ENCODE results near the gene HOXB1.
"Not testable (repeated sequence)": the region's sequence is repeated elsewhere in the genome, so short reads cannot be mapped to it uniquely, and the experiment has no call there.

Gene HOXB1

GRCh38 chr17:48542114-48542656 is 11.4 kb upstream of the HOXB1 start:
- no peak for DNase-seq

DNA sequence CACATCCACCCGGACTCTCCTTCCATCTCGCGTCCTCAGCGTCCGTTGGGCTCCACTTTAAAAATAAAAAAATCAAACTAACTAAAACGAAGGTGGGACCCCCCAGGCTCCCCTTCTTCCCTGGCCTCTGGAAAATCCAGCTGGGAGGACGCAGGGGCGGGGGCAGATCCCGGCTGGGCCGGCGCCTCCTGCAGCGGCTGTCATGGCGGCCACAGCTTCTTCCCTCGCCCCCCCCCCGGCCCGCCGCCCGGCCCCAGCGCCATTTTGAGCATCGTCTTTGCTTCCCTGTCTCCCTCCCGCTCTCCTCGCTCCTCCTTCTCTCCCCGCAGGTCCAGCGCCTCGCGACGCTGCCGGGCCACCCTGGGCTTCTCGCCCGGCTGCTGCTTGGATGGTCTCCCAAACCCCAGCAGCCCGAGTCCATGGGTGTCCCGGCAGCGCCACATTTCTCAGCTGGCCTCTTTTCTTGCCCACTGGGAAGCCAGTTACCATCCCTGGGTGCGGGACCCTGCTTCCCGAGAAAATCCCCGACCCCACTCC is 10.8 kb upstream of the HOXB1 start:
- peak; percentile 53 for DNase-seq

DNA sequence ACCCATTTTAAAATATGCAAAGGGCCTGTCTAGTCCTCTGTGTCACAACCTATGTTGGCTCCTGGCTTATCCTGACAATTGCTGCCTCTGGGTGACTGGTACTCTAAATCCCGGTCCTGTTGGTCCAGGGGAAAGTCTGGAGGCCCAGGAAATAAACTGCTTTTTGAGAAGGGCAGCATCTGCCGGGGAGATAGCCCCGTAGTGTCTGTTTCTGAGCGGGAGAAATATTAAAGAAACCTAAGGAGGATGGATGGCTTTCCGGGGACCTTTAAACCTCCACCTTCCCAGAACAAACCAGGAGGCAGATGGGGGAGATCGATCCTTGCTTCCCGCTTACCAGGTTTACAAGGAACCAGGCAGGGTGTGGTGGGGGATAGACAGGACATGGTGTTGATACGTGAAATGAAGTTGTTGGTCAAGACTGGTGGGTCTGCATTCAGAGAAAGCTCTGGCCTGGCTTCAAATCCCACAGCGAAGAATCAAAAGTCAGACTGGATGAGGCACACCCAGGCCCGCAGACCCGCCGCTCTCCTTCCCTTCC is 10.3 kb upstream of the HOXB1 start:
- no peak for DNase-seq

DNA sequence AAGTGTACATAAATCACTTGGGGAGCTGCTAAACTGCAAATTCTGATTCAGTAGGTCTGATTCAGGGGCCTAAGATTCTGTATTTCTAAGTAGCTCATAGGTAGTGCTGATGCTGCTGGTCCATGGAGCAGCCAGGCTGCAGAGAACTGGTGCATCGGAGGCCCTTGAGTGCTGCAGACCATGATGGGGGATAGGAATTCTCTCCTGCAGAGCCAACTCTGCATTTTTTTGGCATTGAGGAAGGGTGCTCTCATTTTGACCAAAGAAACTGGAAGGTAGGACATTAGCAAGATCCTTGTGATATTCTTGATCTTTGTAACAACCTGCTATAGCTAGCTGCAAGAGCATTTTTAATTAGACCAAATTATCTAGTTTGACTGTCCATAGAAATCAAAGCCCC is 9.4 kb upstream of the HOXB1 start:
- no peak for DNase-seq

DNA sequence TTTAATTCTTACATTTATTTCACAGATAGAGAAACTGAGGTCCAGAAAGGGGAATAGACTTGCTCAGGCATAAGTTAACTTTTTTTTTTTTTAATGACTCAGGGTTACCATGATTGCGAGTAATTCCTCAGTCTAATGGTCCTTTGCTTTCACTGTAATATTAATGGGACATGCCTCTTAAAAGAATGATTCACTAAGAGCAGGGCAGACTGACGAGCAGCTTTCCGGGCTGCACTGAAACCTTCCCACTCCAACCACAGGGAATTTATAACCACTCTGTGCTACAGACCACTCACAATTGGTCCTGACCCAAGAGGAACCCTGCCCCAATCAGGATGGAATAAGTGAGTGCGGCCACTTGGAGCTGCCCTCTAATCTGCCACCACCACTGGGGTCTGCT is 8.4 kb upstream of the HOXB1 start:
- peak; percentile 71 for DNase-seq

- no peak for DNase-seq
Measured at GRCh38 chr17:48537316-48537715, 6.5 kb upstream of the HOXB1 start.

DNA sequence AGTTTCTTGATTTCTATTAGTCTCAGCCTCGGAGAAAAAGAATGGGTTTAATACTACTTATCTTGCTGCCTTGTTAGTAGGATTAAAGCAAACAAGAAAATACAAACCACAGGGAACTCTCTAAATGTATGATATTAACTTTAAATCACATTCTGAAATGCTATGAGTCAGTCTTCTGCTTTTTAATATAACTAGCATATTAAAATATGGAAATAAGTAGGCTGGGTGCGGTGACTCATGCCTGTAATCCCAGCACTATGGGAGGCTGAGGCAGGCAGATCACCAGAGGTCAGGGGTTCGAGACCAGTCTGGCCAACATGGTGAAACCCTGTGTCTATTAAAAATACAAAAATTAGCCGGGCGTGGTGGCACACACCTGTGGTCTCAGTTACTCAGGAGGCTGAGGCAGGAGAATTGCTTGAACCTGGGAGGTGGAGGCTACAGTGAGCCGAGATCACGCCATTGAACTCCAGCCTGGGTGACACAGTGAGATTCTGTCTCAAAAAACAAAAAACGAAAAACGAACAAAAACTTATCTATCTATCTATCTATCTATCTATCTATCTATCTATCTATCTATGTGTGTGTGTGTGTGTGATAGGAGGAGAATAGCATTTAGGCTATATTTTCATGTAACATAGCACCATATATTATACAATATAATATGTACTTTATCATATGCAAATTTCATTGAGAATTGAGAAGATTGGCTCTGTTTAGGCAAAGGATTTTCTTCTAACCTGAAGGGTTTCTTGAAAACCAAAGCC is 5.2 kb upstream of the HOXB1 start:
- DNase-seq, result not testable (repeated sequence)

DNA sequence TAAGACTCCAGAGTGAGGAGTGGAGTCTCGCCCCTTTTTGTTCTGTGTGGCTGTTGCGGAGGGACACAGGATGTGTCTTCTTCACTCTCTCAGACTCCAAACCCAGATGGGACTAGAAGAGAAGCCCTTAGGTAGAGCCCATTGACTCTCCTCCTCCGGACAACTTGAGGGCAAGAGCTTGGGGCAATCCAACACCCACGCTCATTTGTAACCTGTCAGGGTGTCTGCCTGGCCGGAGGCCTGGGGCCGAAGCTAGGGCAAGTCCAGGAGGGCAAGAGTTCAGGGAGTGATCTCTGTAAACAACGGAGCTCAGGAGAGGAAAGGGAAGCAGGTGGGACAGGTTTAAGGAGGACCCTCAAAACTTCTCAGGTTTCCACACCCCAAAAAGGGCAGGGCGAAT is 1.4 kb upstream of the HOXB1 start:
- DNase-seq, result peak; percentile 2

DNA sequence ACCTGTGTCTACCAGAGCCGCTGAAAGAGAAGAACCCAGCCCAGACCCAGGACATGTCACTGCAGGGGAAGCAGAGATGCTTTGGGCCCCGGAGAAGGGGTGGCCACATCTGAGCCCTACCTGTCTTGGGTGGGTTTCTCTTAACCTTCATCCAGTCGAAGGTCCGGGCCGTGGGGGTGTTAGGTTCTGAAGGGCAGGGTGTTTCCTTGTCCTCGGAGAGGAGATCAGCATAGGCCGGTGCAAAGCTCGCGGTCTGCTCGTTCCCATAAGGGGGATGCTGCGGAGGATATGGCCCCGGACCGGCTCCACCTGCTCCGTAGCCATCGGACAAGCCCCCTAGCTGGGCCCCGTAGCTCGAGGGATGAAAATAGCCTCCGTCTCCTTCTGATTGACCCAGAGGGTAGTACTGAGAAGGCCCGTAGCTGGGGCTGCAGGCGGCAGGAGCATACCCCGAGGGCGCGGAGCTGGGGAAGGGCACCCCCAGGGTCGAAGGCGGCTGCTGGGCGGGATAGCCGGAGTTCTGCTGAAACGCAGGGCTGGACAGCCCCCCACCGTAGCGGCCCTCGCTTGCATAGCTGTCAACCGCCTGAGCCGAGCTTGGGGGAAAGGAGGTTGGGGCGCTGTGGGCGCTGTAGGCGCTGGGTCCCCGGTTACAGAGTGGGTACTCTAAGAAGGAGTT is 464 bp downstream of the HOXB1 start:
- DNase-seq, result no peak

DNA sequence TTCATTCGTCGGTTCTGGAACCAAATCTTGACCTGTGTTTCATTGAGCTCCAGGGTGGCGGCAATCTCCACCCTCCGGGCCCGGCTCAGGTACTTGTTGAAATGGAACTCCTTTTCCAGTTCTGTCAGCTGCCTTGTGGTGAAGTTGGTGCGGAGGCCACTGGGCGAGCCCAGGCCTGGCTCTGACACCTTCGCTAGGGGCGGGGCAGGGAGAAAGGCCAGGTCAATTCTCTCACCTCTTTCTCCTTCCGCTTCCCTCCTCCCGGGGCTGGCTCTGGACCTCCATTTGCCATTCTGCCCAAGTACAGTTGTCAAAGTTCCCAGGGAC is 1.2 kb downstream of the HOXB1 start:
- no peak for DNase-seq

DNA sequence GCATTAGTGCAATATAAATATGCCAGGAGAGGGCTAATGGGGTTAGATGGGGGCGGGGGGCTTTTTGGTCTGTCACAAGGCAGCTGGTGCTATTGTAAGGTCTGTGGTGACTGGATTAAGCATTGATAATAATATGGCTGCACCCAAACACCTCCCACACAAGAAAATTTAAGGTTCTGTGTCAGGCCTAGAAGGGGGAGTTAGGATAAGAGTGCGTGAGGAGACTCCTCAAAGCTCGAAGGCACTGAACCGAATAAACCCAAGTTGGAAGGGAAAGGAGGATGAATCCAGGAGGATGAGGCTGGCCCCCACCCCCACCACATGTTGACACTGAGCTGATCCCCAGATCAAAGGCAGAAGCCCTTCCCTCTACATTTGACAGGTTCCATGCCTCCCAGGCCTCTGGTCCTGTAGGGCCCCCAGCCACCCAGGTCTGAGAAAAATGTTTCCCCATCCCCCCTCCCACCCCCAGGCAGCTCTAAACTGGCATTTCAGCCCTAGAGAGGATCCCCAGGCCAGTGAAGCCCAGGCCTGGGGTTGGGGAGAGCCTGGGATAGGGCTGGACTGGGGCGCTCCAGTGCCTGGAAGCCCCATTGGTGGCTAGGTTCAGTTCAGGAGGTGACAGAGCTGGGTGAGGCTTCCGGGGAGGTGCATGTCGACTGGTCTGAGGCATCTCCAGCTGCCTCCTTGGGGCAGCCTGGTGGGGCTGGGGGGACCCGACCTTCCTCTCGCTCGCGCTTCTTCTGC is 1.7 kb downstream of the HOXB1 start:
- peak; percentile 0 for DNase-seq

DNA sequence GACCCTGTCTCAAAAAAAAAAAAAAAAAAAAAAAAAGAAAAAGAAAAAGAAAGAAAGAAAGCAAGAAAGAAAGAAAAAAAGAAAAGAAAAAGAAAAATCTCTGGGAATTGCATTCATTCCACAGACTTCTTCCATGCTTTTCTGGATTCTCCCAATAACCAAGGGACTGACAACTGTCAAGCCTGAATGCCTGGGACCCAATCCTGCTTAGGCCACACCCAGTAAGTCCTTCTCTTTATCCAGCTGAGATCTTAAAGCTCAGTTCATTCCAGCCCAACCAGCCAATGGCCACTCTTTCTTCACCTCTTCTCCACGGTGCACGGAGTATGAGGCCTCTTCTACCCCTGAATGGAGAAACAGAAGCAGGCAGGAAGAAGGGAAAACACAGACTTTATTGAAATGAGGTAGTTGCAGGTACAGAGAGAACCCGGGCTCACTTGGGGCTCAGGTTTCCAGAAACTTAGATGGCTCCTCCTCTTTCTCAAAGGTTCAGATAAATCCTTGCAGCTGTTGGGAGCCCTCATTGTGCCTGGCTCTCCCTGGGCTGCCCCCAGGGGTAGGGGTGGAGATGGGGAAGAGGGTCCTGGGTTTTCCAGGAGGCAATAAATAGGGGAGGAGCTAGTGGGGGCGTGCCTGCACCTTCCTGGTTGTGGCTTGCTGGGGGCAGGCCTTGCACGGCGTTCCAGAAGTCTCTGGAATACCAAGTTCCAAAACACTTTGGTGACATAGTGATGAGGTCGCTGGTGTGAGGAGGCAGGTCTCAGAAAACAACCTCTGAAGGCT is 2.5 kb downstream of the HOXB1 start:
- peak; percentile 0 for DNase-seq

- no peak for DNase-seq
Measured at GRCh38 chr17:48527547-48527932, 3.3 kb downstream of the HOXB1 start.

DNA sequence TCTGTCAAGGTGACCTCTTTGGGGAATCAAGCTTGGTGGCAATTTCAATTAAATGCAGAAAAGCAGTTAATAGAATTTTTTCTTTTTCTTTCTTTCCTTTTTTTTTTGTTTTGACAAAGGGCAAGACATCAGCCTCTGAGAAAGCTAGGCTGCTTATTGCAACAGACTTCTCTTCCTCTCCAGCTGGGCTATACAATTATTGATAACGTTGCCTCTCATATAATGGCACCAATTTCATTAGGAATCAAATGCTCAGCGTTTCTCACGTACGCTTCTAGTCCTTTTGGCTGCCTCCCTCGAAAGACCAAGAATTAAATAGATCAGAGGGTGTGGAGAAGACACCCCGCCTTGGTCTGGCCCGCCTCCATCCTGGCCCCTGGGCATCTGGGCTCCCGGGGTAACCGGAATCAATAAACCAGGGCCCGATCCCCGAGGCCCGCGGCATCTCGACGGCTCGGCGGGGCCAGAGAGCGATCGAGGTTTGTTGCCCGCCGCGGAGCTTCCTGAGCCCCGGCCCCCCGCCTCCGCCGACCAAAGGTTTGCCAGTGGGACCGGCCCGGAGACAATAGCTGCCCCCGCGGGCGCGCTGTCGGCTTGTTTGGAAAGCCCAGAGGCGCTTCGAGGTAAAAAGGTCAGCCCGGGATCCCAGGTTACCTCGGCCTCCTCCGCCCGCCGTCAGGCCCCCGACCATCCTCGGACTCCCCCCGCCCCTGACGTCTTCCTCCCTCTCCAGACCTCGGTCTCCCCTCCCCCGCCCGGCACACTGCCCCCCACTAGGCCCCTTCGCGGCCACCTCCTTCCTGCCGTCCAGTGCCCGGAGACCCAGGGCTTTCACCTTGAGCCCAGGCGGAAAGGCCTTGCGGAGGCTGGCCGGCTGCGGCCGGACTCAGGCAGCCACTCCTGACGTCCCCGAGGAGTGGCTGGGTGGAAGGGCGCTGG is 3.9 kb downstream of the HOXB1 start:
- no peak for DNase-seq

DNA sequence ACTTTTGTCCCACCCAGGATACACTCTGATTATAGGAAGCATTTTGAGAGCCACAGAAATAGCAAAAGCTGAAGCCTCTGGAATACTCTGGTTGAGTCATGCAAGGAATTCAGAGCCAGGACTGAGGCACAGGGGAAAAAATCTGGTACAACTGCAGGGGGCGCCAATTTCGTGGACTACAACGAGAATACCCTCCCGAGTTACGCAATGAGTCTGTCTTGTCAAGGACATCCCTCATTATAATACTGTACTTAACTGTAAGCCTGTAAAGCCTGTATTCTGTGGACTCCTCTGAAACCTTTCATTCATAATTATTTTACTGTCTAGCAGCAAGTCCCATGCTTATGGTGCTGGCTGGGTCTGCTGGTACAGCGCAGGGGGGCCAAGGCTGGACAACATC is 7.8 kb downstream of the HOXB1 start:
- DNase-seq, result no peak

DNA sequence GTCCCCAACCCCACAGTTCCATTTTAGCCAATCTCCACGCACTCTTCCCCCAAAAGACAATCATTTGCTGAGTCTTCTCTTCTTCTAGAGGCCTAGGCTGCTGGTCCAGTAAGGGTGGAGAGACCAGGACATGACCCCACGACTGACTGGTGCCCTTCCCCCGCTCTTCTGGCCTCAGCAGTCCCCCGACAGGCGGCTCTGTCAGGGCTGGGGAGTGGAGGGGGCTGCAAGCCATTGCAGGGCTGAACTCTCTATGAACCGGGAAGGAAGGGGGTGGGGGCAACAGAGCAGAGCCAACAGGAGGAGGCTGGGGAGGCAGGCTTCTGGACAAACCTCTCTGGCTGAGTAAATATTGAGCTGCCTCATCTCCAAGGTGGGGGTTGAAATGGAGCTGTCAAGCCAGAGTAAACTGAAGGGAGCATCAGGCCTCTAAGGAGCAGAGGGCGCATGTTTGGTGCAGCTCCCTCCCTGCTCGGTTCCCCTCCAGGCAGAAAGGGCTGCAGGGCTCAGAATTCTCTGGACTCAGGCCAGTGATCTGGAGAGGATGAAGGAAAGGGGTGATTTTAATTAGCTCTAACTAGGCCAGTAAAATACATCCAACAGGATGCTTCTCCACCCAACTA is 8.7 kb downstream of the HOXB1 start:
- peak; percentile 68 for DNase-seq

DNA sequence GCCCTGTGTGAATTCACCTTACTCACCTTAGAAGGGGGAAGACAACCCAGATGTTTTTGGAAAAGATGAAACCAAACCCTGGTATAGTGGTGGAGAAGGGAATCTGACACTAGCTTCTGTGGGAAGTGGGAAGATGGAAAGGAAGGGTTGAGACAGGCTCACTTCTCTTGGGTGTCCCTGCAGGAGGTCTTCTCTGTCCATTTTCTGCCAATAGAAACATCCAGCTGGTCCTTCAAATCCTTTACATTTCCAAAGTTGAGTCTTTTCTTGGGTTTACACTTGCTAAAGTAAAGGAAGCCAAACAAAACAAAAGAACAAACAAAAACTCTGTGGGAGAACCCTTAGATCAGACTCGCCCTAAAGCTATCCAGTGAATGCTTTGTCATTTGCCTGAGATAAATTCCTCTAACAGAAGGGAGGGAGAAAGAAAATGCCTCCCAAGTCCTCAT is 10.2 kb downstream of the HOXB1 start:
- DNase-seq, result peak; percentile 62

GRCh38 chr17:48519427-48519826 is 11.4 kb downstream of the HOXB1 start:
- DNase-seq, result no peak

GRCh38 chr17:48517478-48517877 is 13.3 kb downstream of the HOXB1 start:
- no peak for DNase-seq

All from NCI-H226 (cell line).